ENCODE data around the gene TPGS1.

DNA sequence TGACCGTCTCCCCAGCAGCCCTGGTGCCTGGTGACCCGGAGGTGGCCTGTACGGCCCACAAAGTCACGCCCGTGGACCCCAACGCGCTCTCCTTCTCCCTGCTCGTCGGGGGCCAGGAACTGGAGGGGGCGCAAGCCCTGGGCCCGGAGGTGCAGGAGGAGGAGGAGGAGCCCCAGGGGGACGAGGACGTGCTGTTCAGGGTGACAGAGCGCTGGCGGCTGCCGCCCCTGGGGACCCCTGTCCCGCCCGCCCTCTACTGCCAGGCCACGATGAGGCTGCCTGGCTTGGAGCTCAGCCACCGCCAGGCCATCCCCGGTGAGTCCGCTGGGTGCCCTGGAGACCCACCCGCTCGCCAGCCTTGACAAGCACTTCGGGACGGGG, 8.8 kb upstream of the TPGS1 start:
- TF ChIP-seq, protein P1, sequence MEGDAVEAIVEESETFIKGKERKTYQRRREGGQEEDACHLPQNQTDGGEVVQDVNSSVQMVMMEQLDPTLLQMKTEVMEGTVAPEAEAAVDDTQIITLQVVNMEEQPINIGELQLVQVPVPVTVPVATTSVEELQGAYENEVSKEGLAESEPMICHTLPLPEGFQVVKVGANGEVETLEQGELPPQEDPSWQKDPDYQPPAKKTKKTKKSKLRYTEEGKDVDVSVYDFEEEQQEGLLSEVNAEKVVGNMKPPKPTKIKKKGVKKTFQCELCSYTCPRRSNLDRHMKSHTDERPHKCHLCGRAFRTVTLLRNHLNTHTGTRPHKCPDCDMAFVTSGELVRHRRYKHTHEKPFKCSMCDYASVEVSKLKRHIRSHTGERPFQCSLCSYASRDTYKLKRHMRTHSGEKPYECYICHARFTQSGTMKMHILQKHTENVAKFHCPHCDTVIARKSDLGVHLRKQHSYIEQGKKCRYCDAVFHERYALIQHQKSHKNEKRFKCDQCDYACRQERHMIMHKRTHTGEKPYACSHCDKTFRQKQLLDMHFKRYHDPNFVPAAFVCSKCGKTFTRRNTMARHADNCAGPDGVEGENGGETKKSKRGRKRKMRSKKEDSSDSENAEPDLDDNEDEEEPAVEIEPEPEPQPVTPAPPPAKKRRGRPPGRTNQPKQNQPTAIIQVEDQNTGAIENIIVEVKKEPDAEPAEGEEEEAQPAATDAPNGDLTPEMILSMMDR (IDR thresholded peaks at IDR 0.05; ENCODE audit: low read length) = no peak
- TF ChIP-seq EZH2 (IDR thresholded peaks at IDR 0.05; ENCODE audit: borderline replicate concordance, low read length) = no peak

Data from OCI-LY1 (cell line).